Hippocampal formation (tissue), 2 donors: ENCODE results near the gene FHOD3.

Experiments
- DNase-seq, 2 donors: peaks; one replicate each; lab custom pipeline; 2025; lab: John Stamatoyannopoulos, UW

Gene FHOD3

GRCh38 chr18:36629836-36630235, 332.3 kb downstream of the FHOD3 start:
- no peak for DNase-seq

DNA sequence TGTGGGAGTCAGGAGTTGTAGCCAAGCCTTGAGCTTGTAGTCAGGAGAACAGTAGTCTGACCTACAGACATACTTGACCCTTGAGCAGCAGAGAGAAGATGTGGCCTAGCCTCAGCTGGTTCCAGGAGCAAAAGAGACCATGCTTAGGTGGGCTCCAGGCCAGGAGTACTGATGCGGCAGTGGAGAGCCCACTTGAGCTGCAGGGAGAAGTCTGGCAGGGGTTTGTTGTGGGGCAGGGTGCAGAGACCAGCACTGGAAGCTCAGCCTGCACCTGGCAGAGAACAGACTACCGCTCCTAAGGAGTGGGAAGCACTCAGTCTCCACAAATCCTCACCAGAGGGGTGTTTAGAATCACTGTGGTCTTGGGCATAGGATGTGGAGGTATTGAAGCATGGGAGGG, 333.4 kb downstream of the FHOD3 start:
- DNase-seq: no peak

DNA sequence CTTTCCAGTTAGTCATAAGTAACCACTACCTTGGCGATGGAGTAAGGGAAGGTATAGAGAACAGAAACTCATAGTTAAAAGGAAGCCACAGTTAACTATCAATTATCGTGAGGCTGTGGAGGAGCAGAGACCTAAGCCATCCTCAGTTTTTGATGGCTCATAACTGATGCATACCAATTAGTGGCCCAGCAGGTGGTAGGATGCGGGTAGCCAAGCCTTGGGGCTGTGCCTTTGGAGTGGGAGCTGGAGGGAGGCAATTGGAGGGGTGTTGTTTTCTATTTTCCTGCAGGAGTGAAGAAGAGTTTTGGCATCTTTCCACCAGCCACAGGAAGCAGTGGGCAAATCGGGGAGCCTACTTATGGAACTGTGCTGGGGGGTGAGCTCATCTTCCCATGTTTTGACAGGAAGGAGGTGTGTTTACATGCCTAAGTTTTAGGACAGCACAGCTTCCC, 336.5 kb downstream of the FHOD3 start:
- DNase-seq: no peak

GRCh38 chr18:36634573-36635216, 337.2 kb downstream of the FHOD3 start:
- no peak for DNase-seq

DNA sequence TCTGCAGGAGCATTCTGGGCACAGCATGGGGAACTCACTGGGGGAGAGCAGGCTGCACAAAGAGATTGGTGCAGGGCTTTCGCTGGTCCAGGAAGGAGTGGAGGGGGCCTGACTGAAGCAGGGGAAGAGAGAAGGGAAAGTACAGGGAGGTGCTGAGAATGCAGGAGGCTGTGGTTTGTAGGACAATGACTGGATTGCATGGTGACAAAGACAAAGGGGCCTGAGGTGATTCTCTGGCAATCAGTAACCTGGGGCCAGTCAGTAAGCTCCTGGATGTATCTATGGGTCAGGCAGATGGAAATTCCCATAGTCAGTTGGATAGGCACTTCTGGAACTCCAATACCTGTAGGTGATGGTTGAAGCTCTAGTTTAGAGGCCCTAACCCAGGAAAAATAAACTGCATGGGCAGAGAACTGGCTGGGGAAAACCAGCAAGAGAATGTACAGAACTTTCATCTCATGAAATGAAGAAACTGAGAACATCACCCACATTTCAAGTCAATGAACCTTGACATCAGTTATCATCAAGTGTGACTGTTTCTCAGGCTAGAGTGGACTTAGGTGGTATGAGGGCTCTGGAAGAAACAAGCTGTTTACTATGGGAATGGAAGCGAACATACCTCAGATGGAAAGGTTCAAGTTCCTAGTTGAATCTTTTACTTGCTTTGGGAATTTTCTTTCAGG, 338.0 kb downstream of the FHOD3 start:
- no peak for DNase-seq

- DNase-seq: no peak
Measured at GRCh38 chr18:36636237-36636817, 338.8 kb downstream of the FHOD3 start.

DNA sequence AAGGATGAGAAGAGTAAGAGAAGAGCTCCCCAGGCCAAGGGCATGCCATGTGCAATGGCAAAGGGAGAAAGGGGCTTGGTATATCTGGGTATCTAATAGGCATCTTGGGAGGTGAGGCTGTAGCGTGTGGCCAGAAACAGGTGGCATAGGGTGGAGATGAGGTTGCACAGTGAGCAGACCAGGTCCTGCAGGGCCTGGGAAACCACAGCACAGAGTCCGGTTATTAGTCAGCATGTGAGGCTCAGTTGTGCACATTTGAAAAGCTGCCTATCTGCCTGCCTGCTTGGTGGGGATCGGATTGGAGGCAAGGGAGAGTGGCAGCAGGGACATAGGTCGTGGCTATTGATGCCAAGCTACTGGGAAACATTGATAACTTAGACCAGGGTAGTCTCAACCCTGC, 340.7 kb downstream of the FHOD3 start:
- no peak for DNase-seq

GRCh38 chr18:36640021-36640952, 342.8 kb downstream of the FHOD3 start:
- DNase-seq: no peak

DNA sequence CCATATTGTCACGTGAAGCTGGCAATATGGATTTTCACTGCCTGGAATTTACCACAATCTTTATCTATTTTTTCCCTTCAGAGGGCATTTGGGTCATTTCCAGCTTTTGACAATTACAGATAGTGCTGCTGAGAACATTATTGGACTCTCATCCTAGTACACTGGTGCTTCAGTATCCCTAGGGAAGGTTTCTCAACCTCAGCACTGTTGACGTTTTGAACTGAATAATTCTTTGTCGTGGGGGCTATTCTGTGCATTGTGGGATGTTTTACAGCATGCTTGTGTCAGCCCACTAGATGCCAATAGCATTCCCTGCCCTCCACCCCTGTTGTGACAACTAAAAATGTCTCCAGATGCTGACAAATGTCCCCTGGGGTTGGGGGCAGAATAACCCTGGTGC, 345.5 kb downstream of the FHOD3 start:
- DNase-seq: no peak

- DNase-seq: no peak
Measured at GRCh38 chr18:36648803-36649202, 351.3 kb downstream of the FHOD3 start.

- no peak for DNase-seq
Measured at GRCh38 chr18:36649205-36649604, 351.7 kb downstream of the FHOD3 start.

DNA sequence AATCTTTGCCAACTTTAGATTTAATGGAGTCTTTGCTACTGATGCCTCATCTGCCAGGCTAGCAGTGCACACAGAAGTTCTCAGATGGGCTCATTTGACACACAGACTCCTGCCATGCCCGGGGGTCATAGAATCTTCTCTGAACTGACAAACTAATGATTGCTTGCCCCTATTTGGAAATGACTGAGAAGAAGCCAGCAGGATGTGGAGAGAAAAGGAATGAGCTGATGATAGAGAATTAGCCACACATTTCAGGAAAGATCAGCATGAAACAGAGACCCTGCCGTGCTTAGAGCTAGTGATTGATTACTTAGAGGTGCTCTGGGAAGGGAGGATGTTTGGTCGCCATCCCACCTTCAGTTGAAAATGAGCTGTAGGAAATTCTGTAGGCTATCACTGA, 352.8 kb downstream of the FHOD3 start:
- no peak for DNase-seq

DNA sequence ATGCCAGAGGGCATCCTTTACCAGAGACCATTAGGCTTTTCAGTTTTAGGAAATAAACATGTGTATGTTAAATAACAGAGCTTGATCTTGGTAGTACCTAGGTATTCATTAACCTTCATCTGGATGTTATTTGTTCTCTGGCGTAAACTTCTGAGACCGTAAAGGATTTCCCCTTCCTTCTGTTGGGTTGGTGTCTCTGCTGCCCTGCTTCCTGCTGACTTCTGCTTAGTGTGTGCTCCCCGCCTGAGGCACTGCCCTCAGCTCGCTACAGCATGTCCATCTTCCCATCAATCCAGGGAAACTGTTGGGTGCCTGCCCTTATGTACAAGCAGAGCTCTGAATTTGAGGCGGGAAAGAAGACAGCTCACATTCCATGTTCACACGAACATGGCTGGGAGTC, 353.4 kb downstream of the FHOD3 start:
- DNase-seq: no peak

DNA sequence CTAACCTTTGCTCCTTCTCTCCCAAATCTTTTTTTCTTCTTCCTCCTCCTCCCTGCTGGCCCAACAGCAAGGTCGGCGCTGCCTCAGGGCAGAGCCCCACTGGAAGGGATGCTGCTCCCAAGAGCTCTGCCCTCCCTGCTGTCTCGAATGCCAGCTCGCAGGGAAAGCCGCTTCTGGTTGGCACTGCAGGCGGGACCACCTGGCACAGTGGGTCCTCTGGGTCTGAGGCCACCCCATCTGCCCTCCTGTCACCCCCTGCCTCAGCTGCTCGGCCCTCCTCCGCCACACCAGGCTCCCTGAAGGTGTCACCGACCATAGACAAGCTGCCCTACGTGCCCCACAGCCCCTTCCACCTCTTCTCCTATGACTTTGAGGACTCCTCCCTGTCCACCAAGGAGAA, 355.0 kb downstream of the FHOD3 start:
- no peak for DNase-seq

- DNase-seq: no peak
Measured at GRCh38 chr18:36653141-36653869, 355.8 kb downstream of the FHOD3 start.

DNA sequence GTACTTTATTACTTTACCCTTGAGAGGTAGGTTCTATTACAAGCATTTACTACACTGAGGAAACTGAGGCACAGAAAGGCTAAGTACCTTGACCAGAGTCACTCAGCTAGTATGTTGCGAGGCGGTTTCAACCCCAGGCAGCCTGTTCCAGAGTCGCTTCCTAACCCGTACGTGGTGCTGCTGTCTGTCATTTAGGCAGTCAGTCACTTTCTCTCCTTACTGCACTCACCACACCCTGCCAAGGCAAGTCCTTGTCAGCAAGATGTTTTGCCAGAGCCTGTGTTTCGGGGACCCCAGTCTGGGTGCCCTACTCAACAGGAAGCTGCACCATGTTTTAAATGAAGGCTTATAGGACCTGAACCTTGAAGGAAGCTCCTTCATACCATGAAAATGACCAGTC, 356.4 kb downstream of the FHOD3 start:
- no peak for DNase-seq

GRCh38 chr18:36655074-36655473, 357.6 kb downstream of the FHOD3 start:
- DNase-seq: no peak

DNA sequence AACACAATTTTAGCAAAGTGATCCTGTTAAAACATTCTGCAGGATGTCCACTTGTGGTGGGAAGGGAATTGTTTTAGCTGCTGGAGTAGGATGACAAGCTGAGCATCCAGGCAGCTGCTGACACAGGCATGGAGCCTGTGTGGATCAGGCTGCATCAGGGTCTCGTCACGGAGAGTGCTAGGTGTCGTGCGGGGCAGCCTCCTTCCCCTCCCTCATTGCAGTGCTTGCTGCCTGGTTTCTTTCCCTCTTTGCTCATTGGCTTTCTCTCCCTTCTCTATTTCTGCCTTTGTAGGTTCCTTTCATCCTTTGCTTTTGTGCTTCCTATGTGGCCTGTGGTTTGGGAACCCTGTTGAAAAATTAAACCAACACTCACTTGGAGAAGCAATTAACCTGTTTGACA, 358.4 kb downstream of the FHOD3 start:
- no peak for DNase-seq

DNA sequence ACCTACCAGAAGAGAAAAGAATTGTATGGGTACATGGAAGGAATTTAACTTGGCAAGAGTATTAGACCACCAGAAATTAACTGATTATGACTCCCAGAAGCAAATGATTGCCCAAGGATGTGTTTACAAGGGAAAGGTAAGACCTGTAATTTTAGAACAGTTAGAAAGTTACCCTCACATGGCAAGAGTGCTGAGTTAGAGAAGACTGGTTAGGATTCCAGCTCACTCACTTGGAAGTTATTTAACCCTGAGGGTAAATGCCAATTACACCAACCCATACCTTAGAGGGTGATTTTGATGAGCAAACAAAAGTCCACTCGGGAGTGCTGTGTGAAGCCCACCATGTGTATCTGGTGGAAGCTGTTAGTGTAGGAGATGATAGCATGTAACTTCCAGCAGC, 361.1 kb downstream of the FHOD3 start:
- no peak for DNase-seq

DNA sequence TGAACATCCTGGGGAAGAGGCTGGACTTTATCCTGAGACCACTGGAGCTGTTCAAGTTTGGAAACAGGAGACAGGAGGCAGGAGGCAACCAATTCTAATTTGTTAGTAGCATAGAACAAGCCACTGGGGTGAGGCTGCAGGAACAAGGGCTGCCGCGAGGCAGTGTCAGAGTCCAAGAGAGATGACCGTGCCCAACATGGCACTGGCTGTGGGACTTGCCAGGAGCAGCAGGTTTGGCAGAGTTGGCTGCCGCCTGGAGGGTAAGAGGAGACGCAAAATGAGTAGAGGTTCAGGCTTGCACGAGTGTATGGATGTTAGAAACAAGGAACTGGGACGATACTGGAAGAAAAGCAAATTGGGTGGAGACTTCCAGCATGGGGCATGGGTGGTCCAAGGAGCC, 362.8 kb downstream of the FHOD3 start:
- DNase-seq: no peak

GRCh38 chr18:36661999-36662398, 364.5 kb downstream of the FHOD3 start:
- DNase-seq: no peak

GRCh38 chr18:36663312-36663711, 365.8 kb downstream of the FHOD3 start:
- DNase-seq: no peak
